ENCODE data around the gene NCKAP5. TPM values are rescaled to one million over a fixed set of nuclear protein-coding genes. Genes with fewer than 3 reads are reported as not detected.

Gene NCKAP5
- total RNA-seq, 1 donor from 2014 or later = 0.20 TPM

- no peak for TF ChIP-seq CTCF (IDR thresholded peaks at IDR 0.05; ENCODE audit: partially characterized antibody, unreplicated experiment)
These were observed 150.8 kb downstream of the NCKAP5 start for GRCh38 chr2:133417415-133417814.

DNA sequence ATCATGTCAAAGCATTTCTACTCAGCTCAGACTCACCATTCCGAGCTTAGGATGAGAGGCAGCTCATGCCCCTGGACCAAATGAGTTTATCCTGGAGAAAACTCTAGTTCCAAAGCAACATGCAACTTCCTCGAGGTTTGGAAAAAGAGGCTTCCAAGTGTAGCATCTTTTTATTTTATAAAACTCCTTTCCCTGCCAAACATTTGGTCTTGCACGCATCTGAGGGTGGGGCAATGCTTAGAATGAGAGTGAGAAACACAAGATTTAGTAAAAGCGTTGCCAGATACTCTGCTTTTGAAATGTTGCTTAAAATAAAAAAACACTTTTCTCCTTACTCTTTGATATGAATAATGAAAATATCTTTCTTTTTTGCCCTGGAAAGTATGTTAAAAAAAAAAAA is 151.5 kb downstream of the NCKAP5 start:
- no peak for DNase-seq
- Mint-ChIP-seq H3K9me3 (ENCODE audit: unreplicated experiment) (peaks cover 6% of the 10 kb centered on the region), H3K4me1 (ENCODE audit: low read depth, unreplicated experiment) (peaks cover 32% of the 10 kb centered on the region), H3K27ac (ENCODE audit: unreplicated experiment) (no peak overlapping the region), H3K27me3 (ENCODE audit: unreplicated experiment) (peaks cover 2% of the 10 kb centered on the region), H3K4me3 (ENCODE audit: unreplicated experiment) (no peak overlapping the region), H3K36me3 (ENCODE audit: unreplicated experiment) (no peaks in the 10 kb centered on the region)
- TF ChIP-seq CTCF (IDR thresholded peaks at IDR 0.05; ENCODE audit: partially characterized antibody, unreplicated experiment) = no peak

More at GRCh38 chr2:133417415-133417814, 150.8 kb downstream of the NCKAP5 start:
- Mint-ChIP-seq H3K27ac (ENCODE audit: unreplicated experiment) (no peak overlapping the region), H3K4me1 (ENCODE audit: low read depth, unreplicated experiment) (peaks cover 34% of the 10 kb centered on the region), H3K9me3 (ENCODE audit: unreplicated experiment) (peaks cover 6% of the 10 kb centered on the region), H3K4me3 (ENCODE audit: unreplicated experiment) (no peak overlapping the region), H3K36me3 (ENCODE audit: unreplicated experiment) (no peaks in the 10 kb centered on the region), H3K27me3 (ENCODE audit: unreplicated experiment) (peaks cover 2% of the 10 kb centered on the region)
- DNase-seq = no peak

DNA sequence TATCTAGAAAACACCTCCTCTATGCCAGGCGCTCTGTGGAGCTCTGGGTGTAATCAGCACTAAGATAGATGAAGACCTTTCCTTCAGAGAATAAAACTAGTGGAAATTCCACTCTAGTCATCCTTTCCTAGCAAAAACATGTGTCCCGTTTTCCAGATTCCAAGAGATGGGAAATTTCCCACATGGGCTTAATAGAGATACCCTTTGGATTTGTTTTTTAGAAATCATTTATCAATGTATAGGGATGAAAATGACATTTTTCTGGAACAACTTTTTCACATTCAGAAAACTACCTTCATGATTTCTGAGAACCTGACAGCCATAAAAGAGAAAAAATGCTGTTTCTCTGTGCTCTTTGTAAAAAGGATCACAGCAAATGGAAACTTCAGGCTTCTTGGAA is 152.1 kb downstream of the NCKAP5 start:
- DNase-seq = no peak
- H3K9me3 Mint-ChIP-seq (ENCODE audit: unreplicated experiment) = peaks cover 6% of the 10 kb centered on the region
- H3K27me3 Mint-ChIP-seq (ENCODE audit: unreplicated experiment) = peaks cover 2% of the 10 kb centered on the region
- no peaks in the 10 kb centered on the region for H3K36me3 Mint-ChIP-seq (ENCODE audit: unreplicated experiment)
- no peak for TF ChIP-seq CTCF (IDR thresholded peaks at IDR 0.05; ENCODE audit: partially characterized antibody, unreplicated experiment)
- no peak overlapping the region for H3K27ac Mint-ChIP-seq (ENCODE audit: unreplicated experiment)
- H3K4me1 Mint-ChIP-seq (ENCODE audit: low read depth, unreplicated experiment) = peaks cover 32% of the 10 kb centered on the region
- H3K4me3 Mint-ChIP-seq (ENCODE audit: unreplicated experiment) = no peak overlapping the region

DNA sequence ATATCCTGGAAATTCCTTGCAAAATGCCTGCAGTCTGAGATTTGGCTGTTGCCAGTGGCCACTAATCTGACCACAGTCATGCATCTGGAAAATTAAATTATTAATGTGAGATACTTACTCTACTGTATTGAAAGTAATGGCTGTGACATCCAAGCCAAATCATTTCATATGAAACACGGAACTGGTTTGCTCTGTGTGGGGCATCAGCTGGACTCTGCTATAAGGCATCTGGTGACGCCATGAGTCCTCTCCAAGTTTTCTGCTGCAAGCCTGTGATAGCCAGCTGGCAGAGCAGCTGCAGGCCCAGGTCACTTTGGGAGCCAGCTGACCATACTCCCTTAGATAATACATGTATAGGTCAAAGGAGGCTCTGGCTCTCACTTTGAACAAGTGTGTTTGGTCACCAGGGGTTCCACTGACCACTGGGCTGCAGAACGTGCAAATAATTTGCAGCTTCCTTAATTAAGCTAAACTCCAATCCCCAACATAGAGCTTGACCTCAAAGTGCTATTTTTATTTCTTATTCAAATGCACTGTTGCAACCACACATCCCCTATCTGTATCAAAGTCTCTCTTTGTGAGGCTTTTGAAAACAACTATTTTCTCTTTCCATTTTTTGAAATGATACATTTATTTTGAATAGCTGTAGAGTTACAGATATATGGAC is 152.9 kb downstream of the NCKAP5 start:
- peaks cover 34% of the 10 kb centered on the region for H3K4me1 Mint-ChIP-seq (ENCODE audit: low read depth, unreplicated experiment)
- peak overlapping the region; percentile 81 for H3K27ac Mint-ChIP-seq (ENCODE audit: unreplicated experiment)
- peak overlapping the region; percentile 4 for H3K4me3 Mint-ChIP-seq (ENCODE audit: unreplicated experiment)
- DNase-seq = peak; percentile 55
- TF ChIP-seq CTCF (IDR thresholded peaks at IDR 0.05; ENCODE audit: partially characterized antibody, unreplicated experiment) = no peak
- H3K36me3 Mint-ChIP-seq (ENCODE audit: unreplicated experiment) = no peaks in the 10 kb centered on the region
- peaks cover 6% of the 10 kb centered on the region for H3K9me3 Mint-ChIP-seq (ENCODE audit: unreplicated experiment)
- H3K27me3 Mint-ChIP-seq (ENCODE audit: unreplicated experiment) = peaks cover 2% of the 10 kb centered on the region

DNA sequence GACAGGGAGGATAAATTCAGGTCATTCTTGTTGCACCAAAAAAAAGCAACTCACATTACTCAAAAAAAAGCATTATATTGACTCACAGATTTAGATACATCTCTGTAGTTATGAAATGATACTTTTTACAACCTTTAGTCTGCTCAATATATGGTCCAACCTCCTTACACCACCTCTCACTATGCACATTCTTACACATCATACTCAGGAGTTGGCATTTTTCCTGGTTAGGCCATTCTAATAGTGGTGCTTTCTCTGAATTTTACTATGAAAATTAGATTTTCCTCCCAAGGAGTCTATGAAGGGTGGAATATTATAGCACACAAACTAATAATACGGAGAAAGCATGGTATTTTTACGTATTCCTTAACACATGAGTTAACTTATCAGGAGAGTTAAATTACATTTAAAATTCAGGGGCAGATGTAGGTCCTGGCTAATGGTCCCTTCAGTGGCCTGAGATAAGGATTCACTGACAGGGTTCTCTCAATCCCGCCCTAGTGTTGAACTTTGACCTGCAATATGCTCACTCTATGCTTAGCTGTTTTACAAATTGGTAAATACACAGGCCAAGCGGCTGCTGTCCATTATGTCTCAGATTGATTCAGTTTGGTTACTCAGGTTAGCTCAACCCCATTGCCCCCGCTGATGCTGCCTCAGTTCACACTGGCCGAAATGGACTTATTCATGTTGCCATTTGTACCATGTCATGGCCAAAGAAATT is 153.6 kb downstream of the NCKAP5 start:
- Mint-ChIP-seq H3K27ac (ENCODE audit: unreplicated experiment) (peak overlapping the region; percentile 78), H3K27me3 (ENCODE audit: unreplicated experiment) (peaks cover 2% of the 10 kb centered on the region), H3K9me3 (ENCODE audit: unreplicated experiment) (peaks cover 6% of the 10 kb centered on the region), H3K4me3 (ENCODE audit: unreplicated experiment) (peak overlapping the region; percentile 14), H3K4me1 (ENCODE audit: low read depth, unreplicated experiment) (peaks cover 34% of the 10 kb centered on the region), H3K36me3 (ENCODE audit: unreplicated experiment) (no peaks in the 10 kb centered on the region)
- TF ChIP-seq CTCF (IDR thresholded peaks at IDR 0.05; ENCODE audit: partially characterized antibody, unreplicated experiment) = no peak
- DNase-seq = no peak
